ENCODE results near the gene CREB3L2. TPM values are rescaled to one million over a fixed set of nuclear protein-coding genes. Genes with fewer than 3 reads are reported as not detected.

Gene CREB3L2
- total RNA-seq, 2 experiments from 2014 or later = 42.2 to 44.7 TPM

DNA sequence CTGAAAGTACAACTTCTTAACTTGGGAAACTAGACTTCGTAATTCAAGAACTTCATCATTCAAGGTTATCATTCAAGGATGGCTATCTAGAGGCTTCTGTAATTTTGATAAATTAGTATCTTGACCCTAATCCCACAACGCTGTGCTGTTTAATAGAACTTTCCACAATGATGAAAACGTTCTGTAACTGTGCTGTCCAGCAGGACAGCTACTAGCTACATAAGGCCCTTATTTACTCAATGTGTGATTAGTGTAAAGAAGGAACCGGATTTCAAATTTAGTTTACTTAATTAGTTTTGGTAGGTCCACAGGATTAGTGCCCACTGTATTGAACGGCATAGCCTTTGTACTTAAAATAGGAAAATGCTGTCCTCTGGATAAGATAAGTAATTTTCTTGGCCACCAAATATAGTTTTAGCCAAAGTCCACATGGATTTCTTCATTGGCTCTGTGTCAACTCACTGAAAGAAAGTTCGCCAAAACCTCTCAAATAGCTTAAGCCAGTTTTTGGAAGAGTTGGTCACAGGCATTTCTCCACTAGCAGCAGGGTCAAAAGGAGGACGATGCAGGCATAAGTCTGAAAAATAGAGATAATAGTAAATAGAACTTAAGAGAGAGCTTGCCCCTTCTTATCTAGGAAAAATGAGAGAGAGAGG lies 172.4 kb downstream of the CREB3L2 start:
- Mint-ChIP-seq H3K9me3 (peaks cover 16% of the 10 kb centered on the region), H3K27me3 (peaks cover 13% of the 10 kb centered on the region)
- CTCF ChIA-PET = no interaction called here

DNA sequence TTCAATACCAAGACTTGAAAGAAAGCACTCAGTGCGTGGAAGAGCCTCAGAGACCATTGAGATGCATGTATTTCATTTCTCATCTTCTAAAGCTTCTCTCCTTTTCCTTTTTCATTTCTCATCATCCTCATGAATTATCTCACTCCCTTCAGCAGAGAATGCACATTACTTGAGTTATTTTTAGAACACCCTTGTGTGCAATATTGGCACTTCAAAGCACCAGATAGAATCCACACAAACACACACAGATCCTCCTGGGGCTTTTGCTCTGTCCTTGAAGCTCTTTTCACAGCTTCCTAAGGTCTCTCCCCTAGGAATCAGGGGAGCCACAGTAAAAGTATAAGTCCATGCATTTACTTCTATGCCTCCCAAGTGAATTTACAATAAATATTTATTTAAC lies 173.4 kb downstream of the CREB3L2 start:
- peaks cover 13% of the 10 kb centered on the region for H3K27me3 Mint-ChIP-seq
- peaks cover 14% of the 10 kb centered on the region for H3K9me3 Mint-ChIP-seq
- no peak overlapping the region for H3K4me3 Mint-ChIP-seq
- no peak for DNase-seq
- H3K4me1 Mint-ChIP-seq = no peaks in the 10 kb centered on the region
- H3K36me3 Mint-ChIP-seq (ENCODE audit: low read depth) = no peaks in the 10 kb centered on the region
- H3K27ac Mint-ChIP-seq = no peak overlapping the region
- POLR2A ChIA-PET = no interaction called here
- CTCF ChIA-PET = no interaction called here

More for the DNA sequence above, 172.4 kb downstream of the CREB3L2 start:
- POLR2A ChIA-PET = no interaction called here
- no peak for DNase-seq
- H3K4me3 Mint-ChIP-seq = no peak overlapping the region
- H3K36me3 Mint-ChIP-seq (ENCODE audit: low read depth) = no peaks in the 10 kb centered on the region
- no peaks in the 10 kb centered on the region for H3K4me1 Mint-ChIP-seq
- H3K27ac Mint-ChIP-seq = no peak overlapping the region

DNA sequence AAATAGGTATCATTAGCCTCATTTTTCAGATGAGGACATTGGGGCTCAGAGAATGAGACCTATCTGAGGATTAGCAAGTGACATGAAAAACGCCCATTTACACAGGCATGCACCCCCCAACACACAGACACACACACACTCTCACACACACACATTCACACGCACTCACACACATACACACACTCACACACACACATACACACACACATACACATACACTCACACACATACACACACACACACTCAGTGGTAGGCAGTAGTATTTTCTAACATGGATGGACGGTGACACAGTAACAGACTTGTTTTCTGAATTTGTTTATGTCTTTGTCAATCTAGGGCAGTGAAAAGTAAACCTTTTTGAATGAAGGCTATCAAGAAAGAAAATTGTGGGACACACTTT lies 176.4 kb downstream of the CREB3L2 start:
- no peaks in the 10 kb centered on the region for H3K36me3 Mint-ChIP-seq (ENCODE audit: low read depth)
- no peak overlapping the region for H3K27ac Mint-ChIP-seq
- peaks cover 13% of the 10 kb centered on the region for H3K27me3 Mint-ChIP-seq
- H3K9me3 Mint-ChIP-seq = no peaks in the 10 kb centered on the region
- CTCF ChIA-PET = interaction anchor here (0.9 kb wide), 1 partner anchor 8 kb away, joined by 3 read pairs; no protein-coding TSS in a partner anchor
- DNase-seq = no peak
- no peak overlapping the region for H3K4me3 Mint-ChIP-seq
- H3K4me1 Mint-ChIP-seq = no peaks in the 10 kb centered on the region
- POLR2A ChIA-PET = no interaction called here

Other genes with a start within 250 kb of the CREB3L2 start
- under 1 TPM; 0.53 to 0.91 TPM for gene DGKI, start 155.1 kb downstream of the CREB3L2 start, total RNA-seq
- not detected for gene AKR1D1, start 74.4 kb upstream of the CREB3L2 start, total RNA-seq

All from activated CD4-positive, alpha-beta memory T cell treated with anti-CD3 and anti-CD28 coated beads, Interleukin-2, amount 10 ng/mL, durations not matched to agents 7 days and 5 days (primary cell).